Stimulated activated CD4-positive, alpha-beta T cell treated with anti-CD3 and anti-CD28 coated beads, Interleukin-4, amount 100 ng/mL, for 48 hours (primary cell): ENCODE results near the gene GALNT9.

Source experiments
- DNase-seq, 2 donors: peaks; one replicate each; pipeline ENCODE4 v3.0.0-alpha.2; 2020; ENCODE audit warnings: low read depth in 2 of 2

GALNT9 gene

DNA sequence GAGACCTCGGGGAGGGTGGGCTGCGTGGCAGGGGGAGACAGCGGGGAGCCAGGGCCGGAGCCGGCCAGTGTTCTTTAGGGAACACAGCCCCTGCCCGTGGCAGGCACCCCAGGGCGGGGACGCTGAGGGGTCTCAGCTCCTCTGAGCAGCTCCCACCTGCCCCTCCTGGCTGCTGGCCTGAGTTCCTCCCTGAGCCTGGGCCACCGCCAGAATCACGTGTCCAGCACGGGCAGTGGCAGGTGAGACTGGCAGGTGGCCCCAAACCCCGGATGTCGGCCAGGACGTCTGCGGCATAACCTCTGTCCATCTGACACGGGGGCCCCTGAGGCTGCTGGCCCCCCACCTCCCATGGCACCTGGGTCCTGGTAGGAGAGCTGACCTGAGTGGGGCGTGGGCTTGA lies 160.0 kb downstream of the GALNT9 start:
- no peak for DNase-seq

DNA sequence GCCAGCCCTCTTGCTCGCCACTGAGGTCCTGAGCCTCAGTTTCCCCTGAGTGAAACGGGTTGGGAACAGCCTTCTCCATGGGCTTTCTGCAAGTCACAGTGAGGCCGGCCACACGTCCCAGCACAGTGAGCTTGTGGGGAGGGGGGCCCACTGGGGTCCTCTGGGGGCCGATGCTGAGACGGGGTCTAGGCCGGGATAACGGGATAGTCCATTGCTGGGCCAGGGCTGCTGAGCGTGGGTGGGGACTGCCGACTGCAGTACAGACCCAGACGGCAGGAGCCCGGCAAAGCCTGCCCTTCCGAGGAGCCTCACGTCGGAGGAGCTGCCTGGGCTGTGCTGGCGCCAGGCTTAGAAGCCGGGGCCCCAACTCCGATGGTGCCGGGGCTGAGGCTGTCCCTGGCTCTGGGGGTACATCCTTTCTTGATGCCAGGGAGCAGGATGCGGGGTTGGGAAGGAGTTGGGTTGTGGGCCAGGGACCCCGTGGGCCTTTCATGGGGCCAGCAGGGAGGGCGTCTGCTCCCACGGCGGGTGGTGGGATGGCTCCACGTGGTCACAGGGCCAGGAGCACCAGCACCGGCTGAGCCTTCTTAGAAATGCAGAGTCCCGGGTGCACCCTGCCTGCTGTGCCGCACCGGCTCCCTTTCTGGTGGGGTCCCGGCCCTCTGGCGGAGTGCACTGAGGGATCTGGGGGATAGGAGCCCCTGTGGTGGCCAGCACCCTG lies 160.9 kb downstream of the GALNT9 start:
- DNase-seq: no peak

DNA sequence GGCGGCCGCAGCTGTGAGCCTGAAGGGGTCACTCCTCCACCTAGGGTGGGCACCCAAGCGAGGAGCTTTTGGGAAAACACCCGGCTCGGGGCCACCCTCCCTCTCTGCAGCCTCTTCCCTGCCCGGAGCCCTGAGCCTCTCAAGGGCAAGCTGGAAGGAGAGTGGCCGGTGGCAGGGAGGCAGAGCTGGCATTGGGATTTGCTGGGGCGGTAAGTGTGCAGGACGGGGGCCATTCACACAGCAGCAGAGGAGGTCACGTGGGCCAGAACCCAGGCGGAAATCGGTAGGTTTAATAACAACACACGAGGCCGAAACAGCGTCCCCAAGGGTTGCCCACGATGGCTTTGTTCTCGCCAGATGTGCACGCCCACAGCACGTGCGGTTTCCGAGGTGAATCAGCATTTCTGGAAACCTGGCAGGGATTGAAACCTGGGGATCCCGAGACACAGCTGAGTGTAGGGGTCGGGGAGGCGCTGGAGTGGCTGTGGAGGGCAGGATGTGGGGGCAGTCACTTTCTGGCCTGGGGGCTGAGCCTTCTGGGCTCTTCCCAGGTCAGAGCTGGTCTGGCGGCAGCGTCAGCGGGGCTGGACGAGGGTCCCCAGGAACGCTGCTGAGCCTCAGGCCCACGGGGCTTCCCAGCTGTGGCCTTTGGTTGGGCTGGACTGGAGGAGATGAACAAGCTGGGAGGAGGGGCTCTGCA lies 161.6 kb downstream of the GALNT9 start:
- DNase-seq: no peak

DNA sequence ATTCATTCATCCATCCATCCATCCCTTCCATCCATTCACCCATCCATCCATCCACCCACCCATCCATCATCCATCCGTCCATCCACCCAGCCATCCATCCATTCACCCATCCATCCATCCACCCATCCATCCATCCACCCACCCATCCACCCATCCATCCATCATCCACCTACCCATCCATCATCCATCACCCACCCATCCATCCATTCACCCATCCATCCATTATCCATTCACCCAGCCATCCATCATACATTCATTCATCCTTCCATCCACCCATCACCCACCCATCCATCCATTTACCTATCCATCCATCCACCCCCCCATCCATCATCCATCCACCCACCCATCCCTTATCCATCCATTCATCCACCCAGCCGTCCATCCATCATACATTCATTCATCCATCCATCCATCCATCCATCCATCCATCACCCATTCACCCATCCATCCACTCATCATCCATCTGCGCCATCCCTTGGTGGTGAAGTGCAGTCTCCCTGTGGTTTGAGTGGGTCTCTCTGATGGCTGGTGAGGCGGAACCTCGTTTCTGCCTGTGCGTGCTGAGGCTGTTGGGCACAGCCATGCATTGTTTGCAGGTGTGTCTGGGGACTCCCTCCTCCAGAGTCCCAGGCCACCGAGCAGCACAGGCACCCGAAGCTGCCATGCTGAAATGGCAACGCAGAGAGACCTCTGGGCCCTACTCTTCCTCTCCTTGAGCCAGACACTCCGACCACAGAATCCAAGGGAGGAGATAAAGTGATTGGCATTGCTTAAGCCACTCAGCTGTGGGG lies 162.4 kb downstream of the GALNT9 start:
- no peak for DNase-seq

DNA sequence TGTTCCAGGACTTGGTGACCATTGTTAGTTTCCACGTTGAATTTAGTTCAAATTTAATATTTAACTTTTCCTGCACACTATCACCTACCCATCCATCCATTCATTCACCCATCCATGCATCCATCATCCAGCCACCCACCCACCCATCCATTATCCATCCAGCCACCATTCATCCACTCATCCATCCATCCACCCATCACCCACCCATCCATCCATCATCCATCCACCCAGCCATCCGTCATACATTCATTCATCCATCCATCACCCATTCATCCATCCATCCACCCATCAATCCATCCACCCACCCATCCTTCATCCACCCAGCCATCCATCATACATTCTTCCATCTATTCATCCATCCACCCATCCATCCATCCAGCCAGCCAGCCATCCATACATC lies 163.3 kb downstream of the GALNT9 start:
- no peak for DNase-seq

DNA sequence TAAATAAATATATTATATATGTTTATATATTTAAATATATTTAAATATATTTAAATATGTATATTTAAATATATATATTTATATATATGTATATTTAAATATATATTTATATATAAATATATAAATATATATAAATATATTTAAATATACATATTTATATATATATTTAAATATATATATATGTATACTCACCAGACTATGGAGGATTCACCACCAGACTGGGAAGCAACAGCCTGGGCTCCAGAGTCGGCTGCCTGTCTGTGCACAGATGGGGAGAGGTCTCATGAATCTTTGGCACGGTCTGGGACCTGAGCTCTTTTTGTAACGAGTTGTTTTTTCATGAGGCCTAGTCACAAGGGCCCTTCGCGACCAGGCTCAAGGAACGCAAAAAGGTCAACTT lies 163.8 kb downstream of the GALNT9 start:
- DNase-seq: no peak

DNA sequence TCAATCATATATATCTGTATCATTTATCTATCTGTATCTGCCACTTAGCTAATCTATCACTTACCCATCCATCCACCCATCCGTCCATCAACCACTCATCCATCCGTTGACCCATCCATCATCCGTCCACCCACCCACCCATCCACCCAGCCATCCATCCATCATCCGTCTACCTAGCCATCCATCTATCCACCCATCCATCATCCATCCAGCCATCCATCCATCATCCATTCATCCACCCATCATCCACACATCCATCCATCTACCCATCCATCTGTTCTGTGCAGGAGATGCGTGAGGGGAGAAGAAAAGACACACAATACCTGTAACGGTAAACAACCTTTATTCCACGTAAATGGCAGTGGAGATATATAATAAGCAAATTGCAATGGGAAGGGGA lies 165.0 kb downstream of the GALNT9 start:
- no peak for DNase-seq

DNA sequence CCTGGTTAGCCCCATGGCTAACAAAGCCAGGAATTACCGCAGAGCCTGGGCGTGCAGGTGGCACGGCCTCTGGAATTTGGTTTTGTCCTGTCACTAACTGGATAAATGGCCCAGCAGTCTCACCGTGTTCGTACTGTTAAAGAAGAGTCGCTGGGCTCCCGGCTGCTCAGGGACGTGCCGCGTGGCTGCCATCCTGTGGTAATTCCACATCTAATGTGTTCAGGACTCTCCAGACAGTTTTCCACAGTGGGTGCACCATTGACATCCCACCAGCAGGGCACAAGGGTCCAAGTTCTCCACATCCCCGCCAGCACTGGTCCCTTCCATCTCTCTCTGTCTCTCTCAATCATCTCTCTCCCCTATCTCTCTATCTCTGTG lies 165.5 kb downstream of the GALNT9 start:
- no peak for DNase-seq

DNA sequence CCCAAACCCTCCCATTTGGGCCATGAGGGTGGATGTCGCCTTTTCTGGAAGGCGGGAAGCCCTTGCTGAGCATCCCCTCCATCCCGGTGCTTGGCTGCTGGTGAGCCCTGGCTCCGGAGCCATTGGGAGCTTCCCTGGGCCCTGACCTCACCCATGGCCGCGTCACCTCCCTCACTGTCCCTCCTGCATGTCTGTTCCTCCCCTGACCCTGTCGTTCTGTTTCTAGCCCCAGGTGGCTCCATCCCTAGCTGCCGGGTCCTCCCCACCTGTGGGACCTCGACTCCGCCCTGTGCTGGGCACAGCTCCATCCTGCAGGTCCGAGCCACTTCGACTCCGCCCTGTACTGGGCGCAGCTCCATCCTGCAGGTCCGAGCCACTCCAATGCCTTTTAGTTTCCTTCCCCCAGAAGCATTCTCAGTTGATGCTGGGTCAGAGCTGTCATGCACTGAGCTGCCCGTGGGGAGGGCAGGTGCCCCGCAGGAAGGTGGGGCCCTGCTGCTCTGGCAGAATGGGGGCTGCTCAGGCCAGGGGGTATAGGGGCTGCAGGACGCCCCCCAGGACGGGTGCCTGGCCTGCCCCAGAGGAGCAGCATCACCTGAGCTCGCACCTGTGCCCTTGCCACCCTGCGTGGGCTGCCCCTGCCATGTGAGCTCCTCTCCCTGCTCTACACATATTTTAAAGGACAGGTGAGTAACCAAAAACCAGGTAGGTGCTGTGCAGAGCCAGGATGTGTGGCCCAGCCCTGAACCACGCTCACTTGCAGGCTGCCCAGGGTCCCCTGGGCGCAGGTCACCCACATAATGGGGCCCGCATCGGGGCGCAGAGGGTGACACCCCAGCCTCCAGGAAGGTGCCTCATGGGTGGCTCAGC lies 166.1 kb downstream of the GALNT9 start:
- DNase-seq: no peak

DNA sequence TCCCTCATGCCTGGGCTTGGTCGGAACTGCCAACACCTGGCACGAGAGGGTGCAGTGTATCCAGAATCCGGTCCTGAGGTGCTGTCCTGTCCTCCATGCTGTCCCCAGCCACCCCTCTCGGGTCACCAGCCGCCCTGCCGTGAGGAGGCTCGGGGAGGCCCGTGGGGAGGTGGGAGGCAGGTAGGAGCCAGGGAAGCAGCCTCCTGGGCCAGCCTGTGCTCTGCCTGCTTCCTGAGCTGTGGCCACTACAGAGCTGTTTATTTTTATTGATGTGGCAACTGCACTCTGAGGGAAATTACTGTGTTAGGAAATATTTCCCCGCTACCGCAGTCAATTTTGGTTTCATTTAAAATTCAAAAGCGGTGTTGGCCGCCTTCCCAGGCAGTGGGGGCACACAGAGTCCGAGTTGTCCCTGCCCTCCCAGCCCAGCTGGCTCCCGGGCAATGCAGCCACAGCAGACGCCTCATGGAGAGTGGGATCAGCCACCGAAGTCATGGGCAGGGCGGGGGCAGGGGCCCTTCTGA lies 166.8 kb downstream of the GALNT9 start:
- DNase-seq: no peak

DNA sequence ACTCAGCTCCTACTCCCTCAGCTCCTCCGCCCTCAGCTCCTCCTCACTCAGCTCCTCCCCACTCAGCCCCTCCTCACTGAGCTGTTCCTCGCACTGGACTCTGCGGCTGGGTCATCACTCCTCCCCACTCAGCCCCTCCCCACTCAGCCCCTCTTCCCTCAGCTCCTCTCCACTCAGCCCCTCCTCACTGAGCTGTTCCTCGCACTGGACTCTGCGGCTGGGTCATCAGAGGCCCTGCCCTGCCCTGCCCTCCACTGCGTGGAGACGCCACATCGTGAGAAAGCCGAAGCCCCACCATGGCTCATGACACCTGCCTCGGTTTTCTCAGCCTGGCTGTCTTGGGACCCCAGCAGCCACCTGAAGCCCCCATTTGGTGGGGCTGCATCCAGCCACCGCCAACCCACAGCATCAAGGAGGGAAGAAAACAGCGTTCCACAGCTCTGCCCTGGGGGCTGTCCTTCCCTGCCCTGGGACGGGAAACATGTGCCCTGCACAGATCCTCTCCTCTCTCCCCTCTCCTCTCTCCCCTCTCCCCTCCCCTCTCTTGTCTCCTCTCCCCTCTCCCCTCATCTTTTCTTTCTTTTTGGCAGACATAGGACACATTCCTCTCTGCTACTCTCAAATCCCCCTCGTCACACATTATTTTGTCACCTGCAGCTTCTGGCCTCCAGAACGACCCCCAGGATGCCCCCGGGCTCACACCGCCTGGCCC lies 167.4 kb downstream of the GALNT9 start:
- DNase-seq: no peak

DNA sequence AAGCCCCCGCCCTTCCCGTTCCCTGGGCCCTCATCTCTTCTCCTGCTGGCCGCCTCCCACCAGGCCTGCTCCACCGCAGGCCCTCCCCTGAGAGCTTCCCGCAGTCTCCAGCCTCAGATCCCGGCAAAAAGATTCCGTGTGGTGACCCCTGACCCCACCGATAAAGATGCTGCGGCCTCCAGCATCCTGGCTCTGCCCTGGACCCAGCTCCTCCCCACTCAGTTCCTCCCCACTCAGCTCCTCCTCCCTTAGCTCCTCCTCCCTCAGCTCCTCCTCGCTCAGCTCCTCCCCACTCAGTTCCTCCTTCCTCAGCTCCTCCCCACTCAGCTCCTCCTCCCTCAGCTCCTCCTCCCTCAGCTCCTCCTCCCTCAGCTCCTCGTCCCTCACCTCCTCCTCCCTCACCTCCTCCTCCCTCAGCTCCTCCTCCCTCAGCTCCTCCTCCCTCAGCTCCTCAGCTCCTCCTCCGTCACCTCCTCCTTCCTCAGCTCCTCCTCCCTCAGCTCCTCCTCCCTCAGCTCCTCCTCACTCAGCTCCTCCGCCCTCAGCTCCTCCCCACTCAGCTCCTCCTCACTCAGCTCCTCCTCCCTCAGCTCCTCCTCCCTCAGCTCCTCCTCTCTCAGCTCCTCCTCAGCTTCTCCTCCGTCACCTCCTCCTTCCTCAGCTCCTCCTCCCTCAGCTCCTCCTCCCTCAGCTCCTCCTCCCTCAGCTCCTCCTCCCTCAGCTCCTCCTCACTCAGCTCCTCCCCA lies 168.2 kb downstream of the GALNT9 start:
- no peak for DNase-seq

DNA sequence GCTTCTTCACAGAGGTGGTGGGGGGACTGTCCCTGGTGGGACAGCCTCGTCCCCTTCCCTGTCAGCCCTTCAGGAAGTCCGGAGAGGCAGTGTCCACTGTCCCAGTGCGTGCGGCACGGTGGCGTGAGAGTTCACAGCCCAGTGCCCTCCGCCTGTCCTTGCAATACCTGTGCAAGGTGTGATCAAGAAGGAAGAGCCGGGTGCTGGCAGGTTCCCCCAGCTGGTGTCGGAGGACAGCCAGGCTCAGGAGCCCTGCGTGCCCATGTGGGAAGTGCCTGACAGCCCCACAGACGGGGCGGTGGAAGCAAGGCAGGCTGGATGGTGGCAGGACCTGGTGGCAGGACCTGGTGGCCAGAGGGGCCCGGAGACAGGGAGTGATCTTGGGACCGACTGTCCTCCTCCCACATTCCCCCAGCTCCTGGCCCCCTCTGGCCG lies 168.8 kb downstream of the GALNT9 start:
- DNase-seq: no peak

DNA sequence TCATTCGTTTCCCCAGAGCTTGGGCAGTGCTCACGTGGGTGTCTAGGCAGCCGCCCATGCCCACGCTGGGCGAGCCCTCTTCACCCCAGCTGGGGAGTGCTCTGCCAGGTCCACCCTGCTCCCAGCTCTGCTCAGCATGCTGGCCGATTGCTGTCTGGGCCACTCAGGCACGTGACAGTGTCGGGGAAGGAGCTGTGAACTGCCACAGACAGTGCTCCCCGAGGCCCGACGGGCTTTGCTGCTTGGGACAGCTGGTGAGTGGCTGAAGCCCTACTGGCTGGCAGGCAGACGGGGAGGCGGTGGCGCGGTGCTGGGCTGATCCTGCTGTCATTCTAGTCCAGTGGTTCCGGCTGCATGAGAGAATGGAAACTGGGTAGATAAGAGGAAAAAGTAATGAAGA lies 169.4 kb downstream of the GALNT9 start:
- DNase-seq: no peak

DNA sequence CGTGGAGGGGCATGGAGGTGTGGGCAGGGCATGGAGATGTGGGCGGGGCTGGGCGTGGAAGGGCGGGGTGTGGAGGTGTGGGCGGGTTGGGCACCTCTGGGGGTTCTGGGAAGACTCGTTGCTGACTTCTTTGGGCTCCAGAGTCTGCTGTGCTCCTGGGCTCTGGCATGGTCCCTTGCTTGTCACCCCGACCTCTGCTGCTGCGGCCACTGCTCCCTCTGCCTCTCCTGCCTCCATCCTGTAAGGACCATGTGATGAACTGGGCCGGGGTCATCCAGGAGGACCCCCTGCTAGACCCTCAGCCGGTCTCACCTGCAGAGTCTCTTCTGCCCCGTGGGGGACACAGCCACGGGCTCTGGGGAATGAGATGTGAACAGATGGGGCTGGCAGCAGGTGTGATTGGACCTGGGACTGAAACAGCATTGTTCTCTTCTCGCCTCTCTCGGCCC lies 169.8 kb downstream of the GALNT9 start:
- DNase-seq: no peak

DNA sequence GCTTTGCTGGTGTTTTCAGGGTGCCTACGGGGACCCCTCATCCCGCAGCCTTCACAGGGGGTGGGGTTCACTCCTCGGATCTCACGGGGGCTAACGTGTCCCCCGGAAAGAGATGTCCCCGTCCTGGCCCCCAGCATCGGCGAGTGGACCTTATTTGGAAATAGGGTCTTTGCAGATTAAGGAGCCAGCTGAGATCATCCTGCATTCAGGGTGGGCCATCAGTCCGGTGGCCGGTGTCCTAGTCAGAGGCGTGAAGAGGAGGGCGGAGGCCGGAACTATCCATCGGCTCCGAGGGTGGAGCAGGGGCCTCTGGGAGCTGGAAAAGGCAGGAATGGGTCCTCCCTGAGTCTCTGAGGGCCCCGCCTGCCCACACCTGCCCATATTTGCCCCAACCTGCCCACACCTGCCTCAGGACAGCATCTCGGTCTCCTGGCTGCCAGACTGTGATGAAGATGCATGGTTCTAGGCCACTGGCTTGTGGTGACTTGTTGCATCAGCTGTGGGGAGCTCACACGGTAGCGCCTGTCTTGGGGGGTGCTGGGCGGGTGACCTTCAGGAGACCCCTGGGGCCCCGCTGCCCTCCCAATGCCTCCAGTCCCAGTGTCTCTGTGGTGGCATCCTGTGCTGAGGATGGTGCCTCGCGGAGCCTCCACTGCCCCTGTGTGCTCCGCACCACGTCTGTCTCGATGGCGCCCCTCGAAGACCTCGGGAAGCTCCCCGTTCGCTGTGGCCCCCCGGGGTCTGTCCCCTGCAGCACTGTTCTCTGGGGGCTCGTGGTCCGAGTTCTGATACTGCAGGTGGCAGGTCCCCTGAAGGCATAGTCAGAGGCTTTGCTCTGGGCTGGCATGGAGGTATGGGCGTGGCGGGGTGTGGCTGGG lies 170.5 kb downstream of the GALNT9 start:
- DNase-seq: no peak

DNA sequence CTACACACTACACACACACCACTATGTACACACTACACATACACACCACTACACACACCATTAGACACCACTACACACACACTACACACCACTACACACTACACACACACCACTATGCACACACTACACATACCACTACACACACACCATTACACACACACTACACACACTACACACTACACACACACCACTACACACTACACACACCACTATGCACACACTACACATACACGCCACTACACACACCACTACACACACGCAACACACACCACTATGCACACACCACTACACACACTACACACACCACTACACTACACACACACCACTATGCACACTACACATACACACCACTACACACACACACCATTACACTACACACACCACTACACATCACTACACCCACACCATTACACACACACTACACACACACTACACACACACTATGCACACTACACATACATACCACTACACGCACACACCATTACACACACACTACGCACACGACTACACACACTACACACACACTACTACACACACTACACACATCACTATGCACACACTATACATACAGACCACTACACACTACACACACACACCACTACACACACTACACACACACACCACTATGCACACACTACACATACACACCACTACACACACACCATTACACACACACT lies 171.5 kb downstream of the GALNT9 start:
- DNase-seq: no peak

DNA sequence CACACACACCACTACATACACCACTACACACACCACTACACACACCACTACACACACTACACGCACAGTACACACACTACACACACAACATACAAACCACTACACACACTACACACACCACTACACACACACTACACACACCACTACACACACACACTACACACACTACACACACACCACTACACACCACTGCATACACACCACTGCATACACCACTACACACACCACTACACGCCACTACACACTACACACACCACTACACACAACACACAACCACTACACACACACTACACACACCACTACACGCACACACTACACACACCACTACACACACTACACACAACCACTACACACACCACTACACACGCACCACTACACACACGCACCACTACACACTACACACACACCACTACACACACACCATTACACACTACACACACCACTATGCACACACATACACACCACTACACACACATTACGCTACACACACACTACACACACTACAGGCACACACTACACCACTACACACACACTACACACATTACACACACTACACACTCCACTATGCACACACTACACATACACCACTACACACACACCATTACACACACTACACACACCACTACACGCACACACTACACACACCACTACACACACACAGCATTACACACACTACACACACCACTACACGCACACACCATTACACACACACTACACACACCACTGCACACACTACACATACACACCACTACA lies 172.6 kb downstream of the GALNT9 start:
- DNase-seq: no peak
